Endothelial cell of umbilical vein (primary cell): ENCODE data around the gene APBB1. TPM values are rescaled to one million over a fixed set of nuclear protein-coding genes. Genes with fewer than 3 reads are reported as not detected.

Experiments
- BruUV-seq: library from RNA; stranded (reverse); fragments of 400-500 nt; replicated peaks from 2 replicates; lab custom pipeline; 2021; lab: Mats Ljungman, UMichigan
- CTCF ChIA-PET: fragments of 300-600, 350-600 bp; sonication (Branson Sonifier 250); formaldehyde crosslinking; loops from one replicate; lab custom pipeline; 2021; ENCODE audit warnings: antibody characterized with exemption, inconsistent platforms; lab: Charles Lee
- POLR2A ChIA-PET: fragments of 300-600, 350-600 bp; sonication (Branson Sonifier 250); formaldehyde crosslinking; loops from one replicate; lab custom pipeline; 2021; ENCODE audit warnings: antibody characterized with exemption, inconsistent platforms; lab: Charles Lee
- DNase-seq: peaks from one replicate; pipeline ENCODE4 v3.0.0-alpha.2; 2011; ENCODE audit warnings: low read depth, low spot score
- FAIRE-seq: peaks from 2 replicates; lab custom pipeline; 2011; peaks lifted over from hg19 to GRCh38; lab: Jason Lieb, UNC
- H2AFZ ChIP-seq: 2 replicates; pipeline ENCODE4 v1.6.0; 2012; ENCODE audit warnings: low read depth, low read length, control low read depth, inconsistent platforms
- H3K27ac ChIP-seq: 2 replicates; pipeline ENCODE4 v1.5.1; 2011; ENCODE audit warnings: low read depth, mild to moderate bottlenecking, control low read depth, low read length, moderate library complexity; ENCODE audit not compliant: insufficient read depth
- H3K27me3 ChIP-seq, 2 experiments: 2 replicates each; pipeline versions ENCODE4 v1.6.0 to v1.6.1; 2011; ENCODE audit warnings: low read length in 2 of 2, mixed read lengths in 1 of 2; ENCODE audit not compliant: control insufficient read depth in 2 of 2, insufficient read depth in 2 of 2
- H3K36me3 ChIP-seq, 2 experiments: 2 replicates in 1 of 2; 3 replicates in 1 of 2; pipeline ENCODE4 v1.5.1; 2011; ENCODE audit warnings: low read length in 2 of 2, mild to moderate bottlenecking in 1 of 2, moderate library complexity in 1 of 2; ENCODE audit not compliant: control insufficient read depth in 2 of 2, insufficient read depth in 2 of 2; ENCODE audit errors: extremely low read depth in 1 of 2
- H3K4me1 ChIP-seq: 3 replicates; pipeline ENCODE4 v1.5.1; 2011; ENCODE audit warnings: mild to moderate bottlenecking, low read length; ENCODE audit not compliant: control insufficient read depth, insufficient read depth; ENCODE audit errors: extremely low read depth
- H3K4me2 ChIP-seq: 2 replicates; pipeline ENCODE4 v1.6.1; 2011; ENCODE audit warnings: low read length, control low read depth, mixed read lengths; ENCODE audit not compliant: insufficient read depth
- H3K4me3 ChIP-seq, 3 experiments: fragments of 200-600 bp in 1 of 3; sonication (generic), shearing (Covaris generic) in 1 of 3; replicated peaks in 1 of 3; 2 replicates each; pipeline ENCODE4 v1.5.1; 2011 to 2016; ENCODE audit warnings: control low read depth in 3 of 3, low read length in 3 of 3, mild to moderate bottlenecking in 2 of 3, inconsistent platforms in 1 of 3, low read depth in 1 of 3, moderate library complexity in 1 of 3; ENCODE audit not compliant: insufficient read depth in 1 of 3
- H3K79me2 ChIP-seq: 2 replicates; pipeline ENCODE4 v1.6.0; 2012; ENCODE audit warnings: low read length, inconsistent platforms; ENCODE audit not compliant: control insufficient read depth, insufficient read depth
- H3K9ac ChIP-seq: replicated peaks from 2 replicates; pipeline ENCODE3; 2011; ENCODE audit warnings: low read length, control low read depth; ENCODE audit not compliant: insufficient read depth; ENCODE audit errors: extremely low read depth
- H3K9me1 ChIP-seq: replicated peaks from 3 replicates; pipeline ENCODE4 v1.6.0; 2011; ENCODE audit warnings: mild to moderate bottlenecking, low read length; ENCODE audit not compliant: control insufficient read depth, insufficient read depth; ENCODE audit errors: extremely low read depth
- H3K9me3 ChIP-seq: replicated peaks from 2 replicates; pipeline ENCODE4 v1.5.1; 2012; ENCODE audit warnings: low read length, inconsistent platforms; ENCODE audit not compliant: control insufficient read depth, insufficient read depth
- H4K20me1 ChIP-seq: replicated peaks from 2 replicates; pipeline ENCODE3; 2011; ENCODE audit warnings: mild to moderate bottlenecking, low read length; ENCODE audit not compliant: control insufficient read depth, insufficient read depth; ENCODE audit errors: extremely low read depth
- CTCF ChIP-seq, 2 donors: IDR thresholded peaks; 1 replicate in 1 of 2; 2 replicates in 1 of 2; pipeline ENCODE4 v1.5.1; 2011; ENCODE audit warnings: low read length in 2 of 2, mild to moderate bottlenecking in 2 of 2, moderate library complexity in 2 of 2, control low read depth in 1 of 2, inconsistent platforms in 1 of 2, low read depth in 1 of 2; ENCODE audit not compliant: insufficient read depth in 1 of 2; ENCODE audit errors: extremely low read depth in 1 of 2
- EZH2 ChIP-seq: IDR thresholded peaks from 2 replicates; pipeline ENCODE4 v1.6.1; 2012; ENCODE audit warnings: borderline replicate concordance, low read depth, mild to moderate bottlenecking, moderate library complexity, low read length, inconsistent platforms; ENCODE audit not compliant: severe bottlenecking
- FOS ChIP-seq: IDR thresholded peaks from 2 replicates; pipeline ENCODE4 v1.6.1; 2011; ENCODE audit warnings: mild to moderate bottlenecking, low read length, moderate library complexity, borderline replicate concordance; ENCODE audit not compliant: insufficient read depth
- JUN ChIP-seq: IDR thresholded peaks from 2 replicates; pipeline ENCODE4 v1.6.1; 2011; ENCODE audit warnings: borderline replicate concordance, low read depth; ENCODE audit not compliant: insufficient read length, insufficient read depth
- POLR2AphosphoS5 ChIP-seq: IDR thresholded peaks from 2 replicates; pipeline ENCODE4 v1.6.1; 2012; ENCODE audit warnings: low read depth, mild to moderate bottlenecking, control low read depth, low read length, moderate library complexity; ENCODE audit not compliant: insufficient read depth
- dilution Hi-C: fragments of 300-500 bp; cut with MboI; formaldehyde crosslinking; loops from one replicate; pipeline ENCODE4 v1.15.0; 2019; ENCODE audit warnings: low sequenced_read_pairs; ENCODE audit not compliant: extremely low pct_ligation_motif_present
- intact Hi-C: fragments of 100-400 bp; cut with micrococcal nuclease; formaldehyde crosslinking; loops from one replicate; pipeline ENCODE4 v1.10.0; 2022
- polyA plus RNA-seq, 4 experiments: library from polyadenylated mRNA; depleted of rRNA in 3 of 4; stranded (reverse) in 3 of 4; unstranded in 1 of 4; fragments of >200 nt; gene quantifications; 2 replicates each; pipeline versions ENCODE4 v1.2.1 to v1.2.3, GENCODE V29; 2011 to 2012; ENCODE audit warnings: missing spikeins in 1 of 4
- total RNA-seq: library from RNA; stranded (reverse); gene quantifications from 2 replicates; pipeline ENCODE4 v1.2.3, GENCODE V29; 2021

Gene APBB1
- total and polyA plus RNA-seq, 2 donors (not counting 3 experiments of a cell fraction or from before 2014, with no cell fraction given) = 48.0 to 63.5 TPM

- H3K36me3 ChIP-seq = no peaks in the 10 kb centered on the region
- intact Hi-C loops = no loop called here
- no peak for TF ChIP-seq EZH2
- TF ChIP-seq FOS = no peak
- TF ChIP-seq JUN = no peak
- no peak for TF ChIP-seq POLR2AphosphoS5
- H3K4me3 ChIP-seq = no peak overlapping the region
- H3K27ac ChIP-seq = no peak overlapping the region
- no peaks in the 10 kb centered on the region for H3K79me2 ChIP-seq
- H3K9ac ChIP-seq = no peak overlapping the region
- dilution Hi-C loops = no loop called here
- H2AFZ ChIP-seq = no peak overlapping the region
- DNase-seq = no peak
- no TSS peak for BruUV-seq
- no peaks in the 10 kb centered on the region for H3K27me3 ChIP-seq
- no peak for FAIRE-seq
- H3K4me1 ChIP-seq = no peaks in the 10 kb centered on the region
- H3K9me3 ChIP-seq = no peaks in the 10 kb centered on the region
- no peaks in the 10 kb centered on the region for H3K9me1 ChIP-seq
- CTCF ChIA-PET = interaction anchor here (0.7 to 5.2 kb wide), 84 partner anchors 8 to 886 kb away, joined by 3 to 167 read pairs (median 5); partner anchors contain the start of genes APBB1, CAVIN3, CNGA4 and FHIP1B
- H4K20me1 ChIP-seq = no peaks in the 10 kb centered on the region
- H3K4me2 ChIP-seq = no peak overlapping the region
- POLR2A ChIA-PET = no interaction called here
Measured at GRCh38 chr11:6362185-6362872, 56.6 kb downstream of the APBB1 start.

- BruUV-seq = no TSS peak
- intact Hi-C loops = no loop called here
- H3K4me3 ChIP-seq = no peak overlapping the region
- no peaks in the 10 kb centered on the region for H3K27me3 ChIP-seq
- H3K9me3 ChIP-seq = no peaks in the 10 kb centered on the region
- no peaks in the 10 kb centered on the region for H3K9me1 ChIP-seq
- no peaks in the 10 kb centered on the region for H3K36me3 ChIP-seq
- H3K27ac ChIP-seq = no peak overlapping the region
- TF ChIP-seq CTCF (IDR thresholded peaks at IDR 0.05; ENCODE audit: extremely low read depth in 1 of 2, insufficient read depth in 1 of 2, low read depth in 1 of 2, low read length in 2 of 2) = no peak
- DNase-seq (no peak), FAIRE-seq (no peak)
- no peaks in the 10 kb centered on the region for H4K20me1 ChIP-seq
- ChIA-PET POLR2A (no interaction called here), CTCF (interaction anchor here (1.1 to 5.2 kb wide), 4 partner anchors 17 to 108 kb away, joined by 4 to 167 read pairs (median 54); no protein-coding TSS in a partner anchor)
- no peak overlapping the region for H3K9ac ChIP-seq
- H2AFZ ChIP-seq = no peak overlapping the region
- peaks cover 2% of the 10 kb centered on the region for H3K4me1 ChIP-seq
- dilution Hi-C loops = no loop called here
- no peaks in the 10 kb centered on the region for H3K79me2 ChIP-seq
- no peak overlapping the region for H3K4me2 ChIP-seq
Measured at GRCh38 chr11:6360183-6360582, 58.7 kb downstream of the APBB1 start.
